Activated naive CD4-positive, alpha-beta T cell treated with Interleukin-2 at 50 U/mL for 16 hours (primary cell): ENCODE measurements around the gene PPP1R12B.
"Not testable (repeated sequence)": the region's sequence is repeated elsewhere in the genome, so short reads cannot be mapped to it uniquely, and the experiment has no call there.

Experiments used
- DNase-seq: peaks from one replicate; pipeline ENCODE4 v3.0.0-alpha.2; 2020

PPP1R12B gene

DNA sequence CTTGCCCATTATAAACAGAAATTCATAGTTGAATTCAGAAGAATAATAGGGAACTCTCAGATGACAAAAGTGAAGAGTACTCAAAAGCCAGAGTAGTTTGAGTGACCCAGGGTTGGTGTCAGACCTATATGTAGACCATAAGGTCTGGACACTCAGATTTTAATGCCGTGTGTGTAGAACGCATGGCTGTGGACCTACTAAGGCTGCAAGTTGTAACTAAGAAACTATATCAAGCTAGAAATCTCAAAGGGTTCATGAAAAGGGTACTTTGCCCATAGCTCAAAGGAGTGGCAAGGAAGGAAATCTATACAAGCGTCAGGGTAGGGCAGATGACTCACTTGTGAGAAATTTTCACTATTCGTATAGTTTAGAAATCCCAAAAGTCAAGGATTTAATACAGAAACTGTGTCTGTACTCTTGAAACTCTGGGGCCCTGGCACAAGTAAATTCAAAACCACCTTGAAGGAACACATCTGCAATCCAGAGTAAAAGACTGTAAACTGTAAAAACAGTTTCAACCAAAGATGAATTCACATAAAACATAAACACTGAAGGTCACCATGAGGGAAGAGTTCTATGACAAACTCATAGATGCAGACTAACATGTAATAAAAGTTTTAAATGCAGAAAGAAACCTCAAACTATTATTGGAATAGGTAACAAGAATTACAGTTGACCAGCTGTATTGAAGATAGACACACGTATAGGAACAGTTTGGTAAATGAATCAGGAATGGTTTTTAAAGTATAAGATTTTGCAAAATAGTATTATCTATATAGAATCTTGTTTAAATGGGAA lies 108.1 kb downstream of the PPP1R12B start:
- not testable (repeated sequence) for DNase-seq

DNA sequence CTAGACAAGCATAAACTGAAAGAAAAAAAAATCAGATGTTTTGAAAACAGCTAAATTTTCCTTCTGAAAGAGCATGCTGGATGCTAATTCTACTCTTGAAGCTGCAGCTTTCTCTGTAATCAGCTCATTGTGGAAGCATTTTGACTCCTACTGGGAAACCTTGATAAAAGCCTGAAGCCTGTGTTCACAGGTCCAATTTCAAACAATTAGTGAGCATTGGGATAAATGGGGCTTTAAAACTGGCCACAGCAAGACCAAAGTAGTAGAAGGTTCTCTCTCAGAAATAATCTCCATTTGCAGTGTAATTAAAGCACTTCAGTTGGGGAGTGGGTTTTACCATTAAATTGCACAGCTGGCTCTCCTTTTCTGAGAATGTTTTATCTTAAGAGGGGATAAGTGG lies 110.2 kb downstream of the PPP1R12B start:
- DNase-seq, result not testable (repeated sequence)

DNA sequence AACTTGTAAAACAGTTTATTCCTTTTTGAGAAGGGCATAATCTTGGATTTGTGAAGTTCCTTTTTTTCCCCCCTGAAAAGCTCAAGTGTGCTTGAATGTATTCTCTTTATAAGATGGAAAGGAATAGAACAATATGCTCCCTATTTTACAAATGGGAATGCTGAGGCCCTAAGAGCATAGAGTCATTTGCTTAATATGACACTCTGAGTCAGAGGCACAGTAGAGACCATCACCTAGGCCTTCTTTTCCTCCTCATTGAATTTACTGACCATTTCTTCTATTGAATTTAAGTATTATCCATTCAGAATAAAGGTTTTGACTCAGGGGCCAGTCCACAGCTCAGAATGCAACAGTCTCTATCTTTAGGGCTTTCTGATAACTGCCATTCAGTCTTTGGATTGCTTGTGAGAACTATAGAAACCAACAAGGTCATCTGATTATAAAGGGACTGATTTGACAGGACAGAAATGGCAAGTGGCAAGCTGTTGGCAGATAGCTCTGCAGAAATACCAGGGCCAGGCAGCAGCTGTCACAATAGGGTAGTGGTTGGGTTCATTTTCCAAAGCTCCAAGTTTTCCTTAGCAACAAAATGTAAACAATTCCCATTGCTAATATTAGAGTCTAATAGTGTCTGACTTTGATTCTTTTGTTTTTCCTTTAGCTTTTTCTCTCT lies 111.1 kb downstream of the PPP1R12B start:
- not testable (repeated sequence) for DNase-seq

DNA sequence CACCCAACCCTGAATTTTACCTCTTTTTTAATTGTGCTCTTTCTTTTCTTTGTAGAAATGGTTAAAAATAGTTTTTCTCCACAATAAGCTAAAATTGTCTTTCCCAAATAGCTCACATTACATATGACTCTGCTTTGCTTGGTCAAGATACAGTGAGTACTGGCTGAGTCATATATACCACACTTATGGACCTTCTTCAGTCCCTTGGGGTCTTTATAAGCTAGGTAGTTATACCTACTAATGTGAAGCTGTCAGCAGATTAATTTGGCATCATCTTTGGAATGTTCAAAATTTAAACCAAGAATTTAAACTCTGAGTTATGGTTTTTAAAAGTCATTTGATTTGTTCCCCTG lies 111.6 kb downstream of the PPP1R12B start:
- not testable (repeated sequence) for DNase-seq

DNA sequence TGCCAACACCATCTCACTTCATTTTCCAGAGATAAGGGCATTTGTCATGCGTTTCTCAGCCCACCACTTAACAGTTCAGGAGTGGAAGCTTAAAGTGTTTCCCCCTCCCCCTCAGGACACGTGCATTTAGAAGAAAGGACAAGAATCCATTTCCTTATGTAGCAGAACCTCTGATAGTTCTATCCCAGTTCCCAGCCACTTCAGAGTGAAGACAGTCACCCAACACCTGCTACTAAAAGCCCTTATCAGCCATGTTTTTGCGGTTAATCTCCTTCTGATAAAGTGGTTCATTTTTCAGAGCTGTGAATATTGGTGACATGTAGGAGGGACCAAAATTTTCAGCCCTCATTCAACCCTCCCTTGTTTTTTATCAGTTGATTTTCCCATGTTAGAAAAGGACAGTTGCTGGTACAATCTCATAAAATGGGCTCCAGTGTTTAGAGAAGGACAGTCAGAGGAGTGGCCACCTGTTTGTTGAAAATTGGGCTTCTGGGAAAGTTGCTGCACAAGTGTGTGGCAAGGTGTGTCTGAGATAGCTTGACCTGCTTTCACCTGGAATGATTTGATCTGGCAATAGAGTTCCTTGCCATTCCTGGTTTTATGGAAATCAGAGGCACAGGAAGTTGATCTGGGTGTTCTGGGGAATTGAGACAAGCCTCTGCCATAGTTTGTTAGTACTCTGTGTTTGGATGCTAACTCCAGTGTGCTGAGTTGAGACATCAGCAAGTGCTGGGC lies 114.0 kb downstream of the PPP1R12B start:
- DNase-seq, result no peak

DNA sequence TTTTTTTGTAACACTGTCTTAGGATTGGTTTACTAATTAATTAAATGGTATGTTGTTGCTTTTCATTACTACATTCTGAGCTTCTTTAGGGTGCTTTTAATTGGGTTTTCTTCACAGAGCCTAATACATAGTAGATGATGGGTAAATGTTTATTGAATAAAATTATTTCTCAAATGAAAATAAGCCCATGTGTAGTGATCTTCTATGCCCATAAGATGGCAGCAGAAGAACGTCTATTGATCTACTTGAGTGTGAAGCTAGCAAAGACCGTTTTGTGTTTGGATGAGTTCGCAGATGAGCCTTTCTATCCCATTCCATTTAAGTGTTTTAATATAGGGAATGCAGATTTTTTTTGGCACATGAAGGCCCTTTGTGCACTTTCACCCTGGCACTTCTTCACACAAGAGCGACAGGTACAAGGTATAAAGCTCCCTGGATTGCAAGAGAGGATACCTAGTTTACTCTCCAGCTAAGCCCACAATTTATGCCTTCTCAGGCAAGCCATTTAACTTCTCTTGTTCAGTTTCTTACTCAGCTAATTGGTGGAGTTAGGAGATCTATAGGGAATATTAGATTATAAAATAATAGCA lies 115.7 kb downstream of the PPP1R12B start:
- DNase-seq, result not testable (repeated sequence)

DNA sequence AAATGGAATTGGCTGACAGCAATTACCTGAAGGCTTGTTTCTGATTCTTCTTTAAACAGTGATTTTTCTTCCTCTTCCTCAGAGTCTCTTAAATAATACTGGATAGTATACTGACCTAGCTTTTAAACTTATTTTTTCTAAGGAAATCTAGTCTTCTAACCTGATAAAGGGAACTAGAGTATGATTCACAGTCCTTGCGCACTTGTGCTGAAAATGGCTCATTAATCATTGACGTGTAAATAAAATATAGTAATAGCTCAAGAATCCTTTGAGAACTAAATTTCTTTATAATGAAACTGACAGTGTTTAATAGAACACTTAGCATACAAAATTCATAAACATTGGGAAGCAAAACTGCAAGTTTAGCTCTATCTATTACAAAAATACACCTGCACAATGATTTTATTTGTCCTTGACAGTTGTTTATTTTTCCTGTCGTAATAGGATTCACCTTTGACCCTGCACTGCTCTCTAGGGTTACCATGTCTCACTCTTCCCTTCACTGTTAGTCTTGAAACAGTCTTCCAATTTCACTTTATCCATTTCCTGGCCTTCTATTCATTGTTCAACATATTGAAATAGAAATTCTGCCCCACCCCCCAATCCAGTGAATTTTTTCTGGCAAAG lies 117.3 kb downstream of the PPP1R12B start:
- DNase-seq, result not testable (repeated sequence)

DNA sequence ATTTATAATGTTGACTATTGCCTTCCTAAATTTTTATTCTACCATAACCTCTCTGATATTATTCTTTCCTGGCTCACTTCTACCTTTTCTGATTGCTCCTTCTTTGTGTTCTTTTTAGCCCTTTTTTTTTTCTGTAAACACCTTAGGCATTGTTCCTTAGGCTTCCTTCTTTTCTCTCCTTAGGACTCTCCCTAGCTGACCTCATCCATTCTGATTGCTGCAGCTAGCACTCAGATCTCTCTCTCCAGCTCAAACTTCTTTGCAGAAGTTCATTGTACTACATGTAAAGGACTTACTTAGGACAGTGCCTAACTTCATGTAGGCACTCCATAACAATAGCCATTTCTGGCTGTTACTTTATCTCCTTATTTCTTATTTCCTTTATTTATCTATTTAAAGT lies 117.8 kb downstream of the PPP1R12B start:
- DNase-seq, result not testable (repeated sequence)

DNA sequence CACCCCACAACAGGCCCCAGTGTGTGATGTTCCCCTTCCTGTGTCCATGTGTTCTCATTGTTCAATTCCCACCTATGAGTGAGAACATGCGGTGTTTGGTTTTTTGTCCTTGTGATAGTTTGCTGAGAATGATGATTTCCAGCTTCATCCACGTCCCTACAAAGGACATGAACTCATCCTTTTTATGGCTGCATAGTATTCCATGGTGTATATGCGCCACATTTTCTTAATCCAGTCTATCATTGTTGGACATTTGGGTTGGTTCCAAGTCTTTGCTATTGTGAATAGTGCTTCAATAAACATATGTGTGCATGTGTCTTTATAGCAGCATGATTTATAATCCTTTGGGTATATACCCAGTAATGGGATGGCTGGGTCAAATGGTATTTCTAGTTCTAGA lies 118.9 kb downstream of the PPP1R12B start:
- not testable (repeated sequence) for DNase-seq

DNA sequence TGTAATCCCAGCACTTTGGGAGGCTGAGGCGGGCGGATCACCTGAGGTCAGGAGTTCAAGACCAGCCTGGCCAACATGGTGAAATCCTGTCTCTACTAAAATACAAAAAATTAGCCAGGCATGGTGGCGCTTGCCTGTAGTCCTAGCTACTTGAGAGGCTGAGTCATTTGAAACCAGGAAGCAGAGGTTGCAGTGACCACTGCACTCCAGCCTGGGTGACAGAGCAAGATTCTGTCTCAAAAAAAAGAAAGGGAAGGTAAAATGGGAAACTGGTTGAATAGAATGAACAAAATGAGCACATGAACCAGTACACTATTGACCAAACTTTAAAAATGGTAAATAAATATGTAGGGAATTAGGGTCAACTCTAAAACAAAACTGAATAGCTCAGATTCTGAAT lies 120.2 kb downstream of the PPP1R12B start:
- DNase-seq, result not testable (repeated sequence)

DNA sequence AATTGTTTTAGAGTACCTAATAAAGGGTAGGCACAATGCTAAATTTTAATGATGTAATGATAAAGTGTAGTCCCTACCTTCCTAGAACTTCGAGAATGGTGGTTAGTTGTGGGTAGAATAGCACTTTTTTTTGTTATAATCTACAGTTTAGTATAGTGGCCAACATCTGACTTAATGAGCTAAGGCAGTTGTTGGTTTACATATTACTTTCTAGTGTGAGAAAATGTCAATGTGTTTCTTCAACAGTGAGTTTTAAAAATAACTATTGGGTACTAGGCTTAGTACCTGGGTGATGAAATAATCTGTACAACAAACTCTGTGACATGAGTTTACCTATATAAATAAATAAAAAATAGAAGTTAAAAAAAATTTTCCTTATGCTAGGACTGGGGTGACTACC lies 120.6 kb downstream of the PPP1R12B start:
- DNase-seq, result not testable (repeated sequence)

DNA sequence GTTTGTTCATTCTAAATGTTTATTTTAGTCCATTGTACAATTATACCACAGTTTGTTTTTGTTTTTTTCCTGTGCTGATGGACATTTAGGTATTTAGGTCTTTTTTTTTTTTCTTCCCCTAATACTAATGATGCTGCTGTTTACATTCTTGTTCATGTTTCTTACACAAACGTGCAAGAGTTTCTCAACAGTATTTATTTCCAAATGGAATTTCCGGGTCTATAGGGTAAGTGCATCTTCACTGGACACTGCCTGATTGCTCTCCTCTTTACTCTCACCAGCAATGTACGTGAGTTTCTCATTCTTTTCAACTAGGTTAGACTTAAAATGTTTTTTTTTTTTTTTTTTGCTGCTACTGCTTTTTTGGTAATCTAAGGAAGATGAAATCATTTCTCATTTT lies 122.7 kb downstream of the PPP1R12B start:
- no peak for DNase-seq

DNA sequence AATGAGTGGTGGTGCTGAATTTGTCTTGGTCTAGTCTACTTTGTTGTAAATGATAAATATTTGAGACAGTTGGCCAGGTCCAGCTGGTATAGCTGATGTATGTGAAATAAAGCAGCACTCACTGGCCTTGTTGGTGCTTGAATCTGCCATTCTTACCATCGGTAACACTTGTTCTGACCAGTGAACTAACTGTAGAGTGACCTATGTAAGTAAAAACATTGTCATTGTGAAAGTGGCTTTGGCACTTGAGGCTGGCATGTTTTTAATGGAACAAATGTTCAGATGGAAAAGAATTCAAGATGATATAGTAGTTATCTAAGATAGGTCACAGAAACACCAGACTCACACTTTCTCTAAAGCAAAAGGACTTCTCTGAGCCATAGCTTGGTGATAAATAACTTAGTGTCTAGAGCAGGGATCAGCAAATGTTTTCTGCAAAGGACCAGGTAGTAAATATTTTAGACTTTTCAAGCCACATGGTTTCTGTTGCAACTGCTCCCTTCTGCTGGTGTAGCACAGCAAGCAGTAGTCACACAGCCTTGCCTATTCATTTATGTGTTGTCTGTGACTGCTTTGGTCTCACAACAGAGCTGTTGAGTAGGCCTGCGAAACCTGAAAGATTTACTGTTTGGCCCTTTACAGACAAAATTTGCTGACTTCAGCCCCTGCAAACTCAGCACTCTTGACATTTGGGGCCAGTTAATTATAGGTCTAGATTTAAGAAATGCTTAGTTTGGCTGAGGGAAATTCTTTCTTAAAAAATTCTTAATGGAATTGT lies 124.0 kb downstream of the PPP1R12B start:
- not testable (repeated sequence) for DNase-seq

DNA sequence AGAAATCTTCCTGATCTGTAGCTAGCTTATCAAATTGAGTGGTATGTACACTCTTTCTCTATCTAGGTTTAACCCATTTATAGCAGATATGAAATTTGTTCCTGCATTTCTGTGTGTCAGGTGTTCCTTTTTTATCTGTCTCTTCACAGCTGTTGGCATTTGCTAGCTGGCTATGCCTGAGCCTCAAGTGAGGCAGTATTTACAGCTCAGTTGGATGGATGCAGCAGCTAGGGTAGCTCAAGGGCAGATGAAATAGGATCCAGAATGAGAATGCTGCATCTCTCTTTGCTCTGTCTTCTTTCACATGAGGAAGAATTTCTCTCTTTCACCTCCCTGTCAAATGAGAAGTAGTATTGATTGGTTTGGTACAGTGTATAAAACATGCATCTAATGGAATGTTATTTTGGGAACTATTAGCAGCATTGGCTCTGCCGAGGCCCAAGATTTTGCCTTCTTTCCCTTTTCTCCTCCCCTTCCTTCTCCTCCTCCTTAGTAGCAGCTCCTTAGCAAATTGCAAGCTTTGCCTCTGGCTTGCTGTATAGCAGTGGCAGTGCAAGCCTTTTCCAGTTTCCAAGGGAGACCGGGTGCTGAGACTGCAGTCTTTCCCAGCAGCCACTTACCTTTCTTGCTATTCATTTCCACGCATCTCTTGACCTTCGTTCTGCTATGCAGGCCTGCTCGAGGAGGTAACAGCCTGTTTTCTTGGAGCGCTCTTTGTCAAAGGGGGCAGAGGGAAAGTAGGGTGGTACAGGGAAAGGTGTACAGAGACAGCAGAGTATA lies 125.0 kb downstream of the PPP1R12B start:
- not testable (repeated sequence) for DNase-seq

DNA sequence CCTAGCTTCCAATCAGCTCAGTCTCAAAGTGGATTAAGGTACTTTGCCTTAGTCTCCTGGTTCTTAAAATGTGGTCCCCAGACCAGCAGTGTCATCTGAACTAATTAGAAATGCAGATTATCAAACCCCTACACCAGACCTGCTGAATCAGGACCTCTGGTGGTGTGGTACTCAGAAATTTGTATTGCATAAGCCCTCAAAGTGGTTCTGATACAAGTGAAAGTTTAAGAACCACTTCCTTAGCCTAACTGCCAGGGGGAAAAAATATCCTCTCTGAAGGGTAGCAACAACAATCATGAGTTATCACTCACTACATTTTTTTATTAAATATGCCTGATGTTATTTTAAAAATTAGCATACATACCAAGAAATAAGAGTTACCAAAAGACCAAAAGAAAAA lies 131.2 kb downstream of the PPP1R12B start:
- not testable (repeated sequence) for DNase-seq

DNA sequence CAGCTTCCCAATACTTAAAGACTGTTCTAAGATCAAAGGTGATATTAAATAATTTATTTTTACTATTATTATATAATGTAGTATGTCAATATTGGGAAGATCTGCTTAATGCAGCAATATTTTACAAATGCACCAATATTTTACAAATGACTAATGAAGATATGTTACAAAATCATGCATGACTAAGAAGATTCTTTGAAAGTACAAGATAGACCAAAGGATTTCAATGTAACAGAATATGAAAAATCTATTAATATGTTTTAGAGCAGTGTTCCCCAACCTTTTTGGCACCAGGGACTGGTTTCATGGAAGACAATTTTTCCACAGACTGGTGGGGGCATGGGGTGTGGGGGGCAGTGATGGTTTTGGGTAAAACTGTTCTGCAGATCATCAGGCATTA lies 132.1 kb downstream of the PPP1R12B start:
- DNase-seq, result not testable (repeated sequence)

DNA sequence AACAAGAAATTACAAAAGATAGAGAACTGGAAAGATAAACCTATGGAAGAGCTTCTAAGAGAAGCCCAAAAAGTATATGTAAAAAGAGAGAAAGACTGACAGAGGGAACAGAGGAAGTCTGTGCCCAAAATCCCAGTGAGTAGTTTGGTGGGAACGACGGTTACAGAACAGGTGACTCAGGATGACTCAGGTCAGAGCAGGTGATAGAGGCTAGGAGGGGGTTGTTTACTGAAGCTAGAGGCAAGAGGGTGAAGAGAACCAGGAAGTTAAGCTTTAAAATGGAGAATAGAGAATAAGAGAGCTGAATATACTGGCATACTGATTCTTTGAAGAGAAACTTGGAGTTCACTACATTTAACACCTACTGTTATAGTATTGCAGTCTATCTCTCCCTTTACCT lies 134.9 kb downstream of the PPP1R12B start:
- DNase-seq, result not testable (repeated sequence)

DNA sequence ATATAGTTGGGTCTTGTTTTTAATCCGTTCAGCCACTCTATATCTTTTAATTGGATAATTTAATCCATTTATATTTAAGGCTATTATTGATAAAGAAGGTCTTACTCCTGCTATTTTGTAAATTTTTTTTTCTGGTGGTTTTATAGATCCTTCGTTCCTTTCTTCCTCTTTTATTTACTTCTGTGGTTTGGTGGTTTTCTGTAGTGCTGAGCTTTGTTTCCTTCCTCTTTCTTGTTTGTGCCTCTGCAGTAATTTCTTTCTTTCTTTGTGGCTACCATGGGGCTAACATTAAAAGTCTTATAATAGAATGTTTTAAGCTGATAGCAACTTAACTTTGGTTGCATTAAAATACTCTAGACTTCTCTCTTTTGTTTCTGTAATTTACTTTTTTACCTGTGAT lies 135.5 kb downstream of the PPP1R12B start:
- not testable (repeated sequence) for DNase-seq

DNA sequence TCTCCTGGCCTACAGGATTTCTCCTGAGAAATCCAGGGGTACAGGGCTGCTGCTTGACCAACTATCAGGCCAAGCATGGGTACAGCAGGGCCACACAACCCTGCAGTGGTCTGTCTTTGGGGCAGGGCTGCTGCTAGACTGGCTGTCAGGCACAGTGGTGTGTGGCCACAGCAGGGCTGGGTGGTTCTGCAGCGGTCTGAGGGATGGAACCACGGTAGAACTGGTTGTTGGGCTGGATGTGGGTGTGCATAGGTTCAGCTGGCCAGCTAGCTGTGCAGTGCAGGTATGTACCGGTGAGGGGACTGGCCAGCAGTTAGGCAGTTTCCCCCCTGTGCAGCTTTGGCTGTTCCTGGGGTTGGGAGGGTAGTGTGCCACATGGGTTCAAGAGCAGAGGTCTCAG lies 136.3 kb downstream of the PPP1R12B start:
- DNase-seq, result not testable (repeated sequence)

DNA sequence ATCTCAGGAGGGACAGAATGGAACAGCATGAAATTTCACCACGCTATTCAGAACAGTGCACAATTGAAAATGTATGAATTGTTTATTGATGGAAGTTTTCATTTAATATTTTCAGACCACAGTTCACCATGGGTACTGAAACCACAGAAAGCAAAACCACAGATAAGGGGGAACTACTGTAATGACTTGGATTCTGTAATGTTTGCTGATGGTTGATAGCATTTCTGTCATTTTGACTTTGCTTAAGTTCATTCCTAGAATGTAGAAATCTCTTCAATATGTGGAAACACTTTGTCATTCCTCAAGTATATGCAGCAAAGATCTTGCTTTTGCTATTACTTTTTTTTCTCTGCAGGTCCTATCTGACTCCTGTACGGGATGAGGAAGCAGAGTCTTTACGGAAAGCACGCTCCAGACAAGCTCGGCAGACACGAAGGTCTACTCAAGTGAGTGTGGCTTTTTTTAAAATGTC lies 139.7 kb downstream of the PPP1R12B start:
- DNase-seq, result not testable (repeated sequence)

DNA sequence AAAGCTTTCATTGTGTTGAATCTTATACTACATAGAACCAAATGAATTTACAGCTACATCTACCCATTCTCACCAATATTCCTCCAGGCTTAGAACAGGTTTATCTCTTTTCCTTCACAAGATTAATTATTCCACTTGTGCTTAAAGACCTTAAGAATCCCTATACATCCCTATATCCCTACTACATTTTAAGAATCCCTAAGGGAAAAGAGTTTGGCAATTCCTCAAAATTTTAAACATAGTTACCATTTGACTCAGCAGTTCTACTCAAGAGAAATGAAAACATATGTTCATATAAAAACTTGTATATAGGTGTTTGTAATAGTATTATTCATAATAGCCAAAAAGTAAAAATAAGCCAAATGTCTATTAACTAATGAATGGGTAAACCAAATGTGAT lies 140.6 kb downstream of the PPP1R12B start:
- not testable (repeated sequence) for DNase-seq
